HG02973 (cell line): ENCODE data around the gene HES1.
A peak's percentile ranks its signal among the peaks of the same experiment; 100 is the strongest.
"Not testable (repeated sequence)": the region's sequence is repeated elsewhere in the genome, so short reads cannot be mapped to it uniquely, and the experiment has no call there.

ENCODE experiments used
- ATAC-seq: cut with Tn5 transposase; IDR thresholded peaks from one replicate; pipeline ENCODE4 v1.9.1; 2021; ENCODE audit warnings: moderate library complexity; ENCODE audit not compliant: unreplicated experiment

The HES1 gene, protein sequence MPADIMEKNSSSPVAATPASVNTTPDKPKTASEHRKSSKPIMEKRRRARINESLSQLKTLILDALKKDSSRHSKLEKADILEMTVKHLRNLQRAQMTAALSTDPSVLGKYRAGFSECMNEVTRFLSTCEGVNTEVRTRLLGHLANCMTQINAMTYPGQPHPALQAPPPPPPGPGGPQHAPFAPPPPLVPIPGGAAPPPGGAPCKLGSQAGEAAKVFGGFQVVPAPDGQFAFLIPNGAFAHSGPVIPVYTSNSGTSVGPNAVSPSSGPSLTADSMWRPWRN

DNA sequence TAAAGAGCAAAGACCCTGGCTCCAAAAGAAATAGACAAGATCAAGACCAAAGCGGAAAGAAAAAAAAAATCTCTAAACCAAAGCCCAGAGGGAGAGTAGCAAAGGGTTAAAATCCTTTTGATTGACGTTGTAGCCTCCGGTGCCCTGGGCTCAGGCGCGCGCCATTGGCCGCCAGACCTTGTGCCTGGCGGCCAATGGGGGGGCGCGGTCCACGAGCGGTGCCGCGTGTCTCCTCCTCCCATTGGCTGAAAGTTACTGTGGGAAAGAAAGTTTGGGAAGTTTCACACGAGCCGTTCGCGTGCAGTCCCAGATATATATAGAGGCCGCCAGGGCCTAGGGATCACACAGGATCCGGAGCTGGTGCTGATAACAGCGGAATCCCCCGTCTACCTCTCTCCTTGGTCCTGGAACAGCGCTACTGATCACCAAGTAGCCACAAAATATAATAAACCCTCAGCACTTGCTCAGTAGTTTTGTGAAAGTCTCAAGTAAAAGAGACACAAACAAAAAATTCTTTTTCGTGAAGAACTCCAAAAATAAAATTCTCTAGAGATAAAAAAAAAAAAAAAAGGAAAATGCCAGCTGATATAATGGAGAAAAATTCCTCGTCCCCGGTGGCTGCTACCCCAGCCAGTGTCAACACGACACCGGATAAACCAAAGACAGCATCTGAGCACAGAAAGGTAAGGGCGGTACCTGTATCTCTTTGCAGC is at the start of gene HES1:
Gene HES1, plus strand, starts transcription at position 343 of the 713 bp plus-strand sequence. Its CDS starts 233 bp downstream, at position 576.
- ATAC-seq = no peak

DNA sequence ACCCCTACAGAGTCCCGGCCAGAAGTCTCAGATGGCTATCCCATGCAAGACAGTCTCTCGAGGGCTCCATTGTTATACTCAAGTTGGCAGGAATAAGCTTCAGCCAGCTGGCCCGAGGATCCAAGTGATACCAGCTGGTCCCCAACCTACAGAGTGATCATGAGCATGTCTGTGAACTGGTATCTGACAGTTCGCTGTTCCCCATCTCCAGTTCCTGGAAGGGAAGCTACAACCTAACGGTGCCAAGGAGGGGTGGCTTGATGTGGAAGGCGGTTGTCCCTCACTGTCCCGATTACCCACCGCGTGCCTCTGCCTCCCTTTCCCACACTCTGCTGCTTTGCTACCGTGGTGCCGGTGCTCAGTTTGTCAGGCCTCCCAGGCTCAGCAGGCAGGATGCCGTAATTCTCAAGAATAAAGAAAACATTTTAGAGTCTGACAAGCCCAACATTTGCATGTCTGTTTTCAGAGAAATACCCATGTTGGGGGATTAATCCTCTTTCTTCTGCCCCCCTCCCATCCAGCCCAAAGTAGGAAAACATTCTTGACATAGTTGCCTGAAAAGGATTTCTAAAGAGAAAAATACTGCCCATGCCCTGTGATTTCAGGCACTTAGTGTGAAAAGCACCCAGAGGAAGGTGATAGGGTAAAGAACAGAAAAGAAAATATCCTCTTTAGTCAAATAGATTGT is 49.4 kb upstream of the HES1 start:
- ATAC-seq = no peak

DNA sequence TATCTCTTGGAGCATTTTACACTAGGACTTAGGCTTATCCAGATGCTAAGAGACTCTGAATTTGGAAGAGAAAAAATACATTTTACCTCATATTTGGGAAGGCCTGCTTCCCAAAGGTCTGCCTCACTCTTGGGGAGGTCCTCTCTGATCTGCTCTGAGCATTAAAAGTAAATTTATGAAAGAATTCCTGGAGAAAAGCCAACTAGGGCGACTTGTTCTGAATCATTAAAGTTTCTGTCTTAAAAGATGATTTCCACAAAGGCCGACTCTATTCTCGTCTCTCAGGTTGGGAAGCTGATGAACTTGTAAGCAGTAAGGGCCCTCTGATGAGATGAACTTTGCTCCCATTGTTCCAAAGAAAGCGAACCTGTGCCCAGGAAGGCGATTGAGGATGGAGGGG is 48.7 kb upstream of the HES1 start:
- ATAC-seq = no peak

DNA sequence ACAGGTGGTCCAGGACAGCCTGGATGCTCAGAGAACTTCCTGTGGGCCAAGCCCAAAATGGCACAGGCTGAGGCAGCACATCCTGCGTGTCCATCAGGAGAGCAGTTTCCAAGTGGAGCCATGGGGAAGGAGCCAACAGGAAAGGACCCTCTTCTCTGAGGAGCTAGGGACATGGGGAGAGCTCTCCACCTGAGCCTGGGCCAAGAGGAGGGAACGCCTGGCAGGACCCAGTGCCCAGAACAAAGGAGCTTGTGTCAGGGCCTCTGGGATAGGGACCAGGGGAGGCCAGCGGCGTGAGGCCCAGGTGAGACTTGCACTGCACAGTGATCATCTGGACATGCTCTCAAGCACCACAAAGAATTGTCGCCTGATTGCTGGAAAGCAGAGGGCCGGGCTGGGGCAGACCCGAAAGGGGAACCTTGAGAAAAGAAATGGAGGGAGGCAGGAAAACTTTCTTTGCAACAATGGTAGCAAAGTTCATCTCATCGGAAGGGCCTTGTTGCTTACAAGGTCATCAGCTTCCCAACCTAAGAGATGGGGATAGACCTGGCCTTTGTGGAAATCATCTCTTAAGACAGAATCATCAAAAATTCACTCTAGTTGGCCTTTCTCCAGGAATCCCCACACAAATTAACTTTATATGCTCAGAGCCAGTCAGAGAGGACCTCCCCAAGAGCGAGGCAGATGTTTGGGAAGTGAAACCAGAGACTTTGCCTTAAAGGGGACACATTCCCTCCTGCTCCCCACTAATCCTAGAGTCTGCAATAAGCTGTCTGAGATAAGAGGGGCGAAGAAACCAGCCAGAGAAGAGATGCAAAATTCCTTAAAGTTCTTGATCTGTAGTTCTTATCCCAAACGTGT is 47.7 kb upstream of the HES1 start:
- ATAC-seq = no peak

DNA sequence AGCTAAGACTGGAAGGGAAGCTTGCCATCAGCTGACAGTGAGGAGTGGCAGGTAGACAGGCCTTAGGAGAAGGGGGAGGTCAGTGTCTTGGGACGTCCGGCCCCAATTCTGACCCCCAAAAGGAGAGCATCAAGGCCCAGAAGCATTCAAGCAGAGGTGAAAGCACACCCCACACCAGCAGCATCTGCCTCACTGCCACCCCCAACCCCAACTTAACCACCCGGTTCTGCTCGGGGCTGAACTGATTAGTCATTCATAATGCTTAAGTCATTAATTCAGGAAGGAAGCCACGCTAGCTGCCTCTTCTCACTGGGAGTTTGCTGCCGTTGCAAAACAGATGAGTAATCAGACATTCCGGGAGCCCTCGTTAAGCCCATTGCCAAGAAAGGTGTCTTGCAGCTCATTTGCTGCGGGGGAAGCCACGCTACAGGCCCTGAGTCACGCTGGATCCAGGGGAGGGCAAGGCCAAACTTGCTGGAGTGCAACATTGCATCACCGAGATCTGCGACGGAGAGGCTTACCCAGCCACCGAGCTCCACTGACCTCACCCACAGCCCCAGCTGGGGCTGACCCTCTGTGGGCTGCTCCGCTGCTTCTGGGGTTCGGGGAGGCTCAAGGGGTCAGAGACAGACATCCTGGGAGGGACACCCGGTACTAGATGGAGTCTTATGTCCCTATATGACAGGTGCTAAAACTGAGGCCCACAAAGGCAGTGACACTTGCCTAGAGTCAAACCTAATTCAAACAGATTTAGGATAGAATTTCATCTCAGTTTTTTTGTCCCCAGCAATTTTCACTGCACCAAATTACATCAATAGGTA is 46.4 kb upstream of the HES1 start:
- ATAC-seq = no peak

DNA sequence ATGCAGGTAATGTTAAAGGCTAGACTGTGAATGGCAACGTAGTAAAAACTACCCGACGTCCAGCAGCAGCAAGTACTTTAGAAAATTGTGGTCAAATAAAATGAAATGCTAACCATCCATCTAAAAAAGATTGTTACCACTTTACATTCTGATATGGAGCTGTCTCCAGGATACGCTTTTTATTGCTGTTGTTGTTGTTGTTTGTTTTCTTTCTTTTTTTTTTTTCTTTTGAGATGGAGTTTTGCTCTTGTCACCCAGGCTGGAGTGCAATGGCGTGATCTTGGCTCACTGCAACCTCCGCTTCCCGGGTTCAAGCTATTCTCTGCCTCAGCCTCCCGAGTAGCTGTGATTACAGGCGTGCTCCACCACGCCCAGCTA is 45.8 kb upstream of the HES1 start:
- not testable (repeated sequence) for ATAC-seq

DNA sequence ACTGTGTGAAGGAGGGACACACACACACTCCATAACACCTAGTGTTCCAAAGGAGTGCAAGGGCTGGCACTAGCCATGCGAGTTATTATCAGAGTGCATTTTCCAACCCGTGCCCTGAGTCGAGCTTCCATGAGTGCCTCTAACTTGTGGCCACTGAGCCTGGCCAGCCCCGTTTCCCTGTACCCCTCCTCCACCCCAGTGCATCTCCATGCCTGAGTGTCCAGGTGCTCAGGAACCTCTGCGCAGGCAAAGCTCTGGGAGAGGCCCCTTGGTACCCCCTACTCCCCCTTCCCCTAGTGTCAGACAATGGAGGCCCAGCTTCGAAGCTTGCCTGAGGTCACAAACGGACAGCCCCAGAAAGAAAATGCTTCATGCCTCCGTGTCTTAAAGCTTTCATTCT is 45.2 kb upstream of the HES1 start:
- no peak for ATAC-seq

DNA sequence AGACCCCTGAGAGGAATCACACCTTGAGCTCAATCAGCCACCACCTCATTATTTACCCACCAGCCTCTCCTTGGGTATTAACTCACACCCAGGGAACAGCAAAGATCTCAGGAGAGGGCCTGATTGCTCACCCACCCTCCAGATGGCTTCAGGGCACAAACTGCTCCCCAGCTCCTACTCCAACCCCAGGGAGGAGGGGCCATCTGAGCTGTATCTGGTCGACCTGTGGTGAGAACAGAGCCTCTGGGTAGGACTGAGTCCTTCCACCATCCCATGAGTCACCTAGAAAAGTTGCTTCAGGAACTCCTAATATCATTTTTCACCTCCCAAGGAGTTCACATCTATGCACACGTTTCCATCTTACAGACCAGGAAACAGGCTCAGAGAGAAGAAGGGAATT is 44.8 kb upstream of the HES1 start:
- no peak for ATAC-seq

DNA sequence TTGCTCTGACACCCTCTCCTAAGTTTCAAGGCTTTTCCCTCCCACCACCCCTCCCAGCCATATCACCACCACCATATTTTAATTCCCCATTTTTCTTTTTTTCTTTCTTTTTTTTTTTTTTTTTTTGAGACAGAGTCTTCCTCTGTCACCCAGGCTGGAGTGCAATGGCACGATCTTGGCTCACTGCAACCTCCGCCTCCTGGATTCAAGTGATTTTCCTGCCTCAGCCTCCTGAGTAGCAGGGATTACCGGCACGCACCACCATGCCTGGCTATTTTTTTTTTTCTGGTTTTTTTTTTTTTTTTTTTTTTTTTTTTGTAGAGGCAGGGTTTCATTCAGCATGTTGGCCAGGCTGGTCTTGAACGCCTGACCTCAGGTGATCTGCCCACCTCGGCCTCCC is 44.1 kb upstream of the HES1 start:
- ATAC-seq = not testable (repeated sequence)

DNA sequence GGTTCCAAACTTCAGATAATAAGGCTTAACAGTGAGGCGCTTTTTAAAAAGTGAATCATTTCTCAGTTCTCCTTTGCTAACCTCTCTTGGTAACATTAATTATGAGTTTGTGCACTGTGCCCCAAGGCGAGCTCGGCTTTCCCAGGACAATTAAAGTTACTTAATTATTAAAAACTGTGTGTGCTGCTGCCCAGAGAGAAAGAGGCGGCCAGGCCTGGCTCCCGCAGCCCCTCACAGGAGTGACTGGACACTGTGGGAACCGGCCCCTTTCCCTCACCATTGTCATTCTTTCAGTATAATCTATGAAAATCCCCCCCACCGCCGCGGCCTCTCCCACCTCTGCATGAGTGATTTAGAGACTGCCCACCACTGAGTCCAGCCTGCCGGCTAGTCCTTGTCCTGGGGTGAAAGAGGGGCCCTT is 43.1 kb upstream of the HES1 start:
- ATAC-seq = no peak

DNA sequence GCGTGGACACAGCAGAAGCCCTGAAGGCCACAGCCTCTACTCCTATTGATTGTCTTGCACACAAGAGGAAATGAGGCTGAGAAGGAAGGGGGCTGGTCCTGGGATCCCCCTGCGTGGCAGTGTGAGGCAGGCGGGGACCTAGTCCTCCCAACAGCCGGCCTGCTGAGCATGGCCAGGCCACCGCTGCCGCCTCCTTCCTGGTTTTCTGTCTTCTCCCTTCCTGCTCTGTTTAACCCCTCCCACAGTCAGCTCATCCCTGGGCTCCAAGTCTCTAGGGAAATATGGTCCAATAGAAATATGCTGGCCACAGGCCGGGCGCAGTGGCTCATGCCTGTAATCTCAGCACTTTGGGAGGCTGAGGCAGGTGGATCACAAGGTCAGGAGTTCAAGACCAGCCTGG is 42.1 kb upstream of the HES1 start:
- no peak for ATAC-seq

DNA sequence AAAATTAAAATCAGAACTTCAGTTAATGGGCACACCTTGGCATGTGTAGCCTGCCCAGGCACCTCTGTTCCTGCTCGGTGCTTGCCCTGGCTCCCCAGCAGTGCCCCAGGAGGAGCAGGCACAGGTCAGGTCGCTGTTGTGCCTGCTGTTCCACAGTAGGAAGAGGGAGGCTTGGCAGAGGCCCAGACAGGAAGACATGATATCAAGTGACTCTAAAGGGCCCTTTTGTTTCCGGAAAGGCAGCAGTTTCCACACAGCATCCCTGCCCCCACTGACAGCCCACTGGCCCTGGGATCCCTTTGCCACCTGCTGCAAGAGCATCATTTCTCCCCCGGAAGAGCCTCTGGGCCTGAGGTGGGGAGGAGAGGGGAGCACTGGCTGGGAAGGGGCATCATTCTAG is 40.5 kb upstream of the HES1 start:
- ATAC-seq = no peak

DNA sequence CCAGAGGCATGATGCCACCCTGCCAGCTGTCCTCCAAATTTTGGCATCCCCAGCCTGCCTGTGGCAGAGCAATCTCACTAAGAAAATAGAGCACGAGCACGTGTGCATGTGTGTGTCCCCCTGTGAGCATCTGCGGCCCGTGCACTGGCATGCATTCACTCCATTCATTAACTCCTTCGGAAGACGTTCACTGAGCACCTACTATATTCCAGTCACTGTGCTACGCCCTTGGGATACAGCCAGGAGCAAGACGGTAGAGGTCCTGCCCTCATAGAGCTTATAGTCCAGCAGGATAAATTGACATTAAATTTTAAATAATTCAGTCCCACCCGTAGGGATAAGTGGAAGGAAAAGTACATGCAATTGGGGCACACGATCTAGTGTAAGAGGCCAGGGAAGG is 40.0 kb upstream of the HES1 start:
- ATAC-seq = no peak

DNA sequence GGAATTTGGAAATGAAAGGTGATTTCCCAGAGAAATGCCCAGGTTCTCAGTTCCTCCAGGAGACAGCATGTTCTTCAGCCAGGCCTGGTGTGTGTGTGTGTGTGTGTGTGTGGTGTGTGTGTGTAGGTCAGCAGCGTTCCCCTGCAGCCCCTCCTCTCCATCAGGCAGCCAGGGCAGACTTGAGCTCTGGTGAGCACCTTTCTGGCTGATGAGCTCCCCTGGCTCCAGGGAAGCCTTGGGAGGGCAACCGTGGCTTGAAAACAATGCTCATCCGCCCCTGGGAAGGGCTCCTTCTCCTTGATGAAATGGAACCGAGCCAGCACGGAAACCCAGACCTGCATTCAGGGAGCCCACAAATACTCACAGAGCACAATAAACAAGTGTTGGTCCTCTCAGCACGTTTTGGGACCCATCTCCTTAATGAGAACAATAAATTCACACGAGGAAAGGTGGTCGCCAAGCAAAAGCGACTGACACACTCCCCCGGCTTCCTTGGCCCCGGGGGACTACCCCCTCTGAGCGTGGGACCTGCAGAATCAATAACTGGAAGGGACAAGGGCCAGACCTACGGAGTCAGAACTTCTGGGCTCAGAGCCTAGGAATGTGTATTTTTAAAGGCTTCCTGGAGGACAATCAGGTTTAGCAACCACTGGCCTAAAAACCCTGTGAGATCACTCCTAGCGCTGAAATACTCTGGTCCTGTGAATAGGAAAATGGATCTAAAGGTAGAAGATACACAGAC is 38.6 kb upstream of the HES1 start:
- ATAC-seq = no peak

DNA sequence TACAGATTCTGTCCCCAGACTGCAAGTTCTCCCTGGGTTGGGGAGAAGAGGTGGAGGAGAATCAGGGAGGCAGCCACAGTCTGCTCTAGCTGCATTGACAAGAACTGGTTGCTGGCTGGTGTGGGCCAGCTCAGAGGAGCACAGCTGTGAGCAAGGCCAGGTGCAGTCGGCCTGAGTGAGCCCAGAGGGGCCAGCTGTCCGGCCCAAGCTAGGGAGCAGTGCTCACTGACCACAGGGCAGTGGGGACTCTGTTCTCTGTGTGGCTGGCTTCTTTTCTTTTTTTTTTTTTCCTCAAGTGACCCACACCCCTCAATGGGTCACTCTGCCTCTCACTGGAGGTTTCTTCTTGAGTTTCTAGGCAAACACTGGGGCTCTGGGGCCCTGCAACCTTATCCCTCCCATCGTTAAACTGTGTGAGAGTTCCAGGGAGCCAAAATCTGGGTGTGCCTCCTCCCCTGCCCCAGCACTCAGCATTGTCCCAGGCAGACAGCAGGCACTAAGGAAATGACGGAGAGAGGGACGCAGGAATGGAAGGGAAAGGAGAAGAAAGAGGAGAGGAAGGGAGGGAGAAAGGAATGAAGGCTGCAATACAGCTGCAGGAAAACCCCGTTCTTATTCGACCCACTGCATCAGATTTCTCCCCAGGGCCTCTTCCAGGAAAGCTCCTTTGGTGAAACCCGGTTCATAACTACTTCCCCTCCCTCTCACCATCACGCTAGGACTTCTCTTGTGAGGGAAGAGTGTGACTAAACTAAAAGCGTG is 37.7 kb upstream of the HES1 start:
- ATAC-seq = no peak

DNA sequence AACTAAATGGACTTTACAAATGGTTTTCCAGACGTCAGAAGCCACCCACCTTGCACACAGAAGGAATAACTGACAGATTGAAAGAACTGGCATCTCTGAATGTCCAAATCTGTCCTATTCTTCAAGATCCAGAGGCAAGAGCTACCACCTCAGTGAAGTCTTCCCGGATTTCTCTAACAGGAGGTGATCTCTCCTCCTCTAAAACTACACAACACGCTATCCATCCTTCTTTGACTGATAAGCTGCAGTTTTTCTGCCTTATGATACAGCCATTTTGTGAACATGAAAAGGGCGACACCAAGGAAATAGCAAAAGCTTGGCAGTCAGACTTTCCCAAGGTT is 37.1 kb upstream of the HES1 start:
- ATAC-seq = no peak

DNA sequence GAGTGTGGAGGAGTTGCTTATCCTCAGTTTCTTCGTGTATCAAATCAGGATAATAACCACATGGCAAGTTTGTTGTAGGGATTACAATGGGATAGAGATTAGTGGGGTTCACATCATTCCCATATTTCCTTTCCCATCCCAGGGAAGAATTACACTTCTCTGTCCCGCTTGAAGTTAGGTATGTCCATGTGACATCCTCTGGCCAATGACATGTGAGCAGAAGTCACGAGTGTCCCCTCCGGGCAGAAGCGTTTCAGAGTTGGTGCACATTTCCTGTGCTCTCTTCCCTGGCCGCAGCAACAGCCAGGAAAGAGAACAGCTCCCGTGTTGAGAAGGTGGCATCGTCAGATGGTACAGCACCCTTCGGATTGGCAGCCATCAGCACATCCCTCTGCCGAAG is 36.7 kb upstream of the HES1 start:
- ATAC-seq = no peak

DNA sequence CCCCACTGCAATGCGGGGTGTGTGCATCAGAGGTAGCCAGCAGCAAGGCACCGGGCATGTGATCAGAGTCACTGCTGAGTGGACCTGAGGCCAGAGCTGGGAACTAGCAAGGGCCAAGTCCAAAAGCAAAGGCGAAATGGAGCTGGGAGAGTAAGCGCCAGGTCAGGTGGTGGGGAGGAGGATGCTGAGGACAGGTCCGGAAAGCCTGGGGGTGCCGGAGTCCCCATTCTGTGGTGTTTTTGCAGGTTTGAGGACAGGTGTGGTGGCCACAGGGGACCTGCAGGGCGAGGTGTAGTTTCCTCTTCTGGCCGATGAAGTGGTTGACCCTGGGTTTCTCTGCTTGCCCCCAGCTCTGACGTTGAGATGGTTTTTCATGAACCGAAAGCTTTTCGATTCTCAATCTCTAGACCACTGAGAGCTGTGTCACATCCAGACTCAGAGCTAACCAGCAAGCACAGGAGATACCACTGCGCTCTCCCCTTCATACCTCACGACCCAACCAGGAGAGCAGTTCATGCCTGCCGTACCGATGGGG is 35.0 kb upstream of the HES1 start:
- peak; percentile 89 for ATAC-seq
